ENCODE results near the gene TMCO4.
"Not testable (repeated sequence)": the region's sequence is repeated elsewhere in the genome, so short reads cannot be mapped to it uniquely, and the experiment has no call there.

- not testable (repeated sequence) for TF ChIP-seq CTCF (conservative IDR thresholded peaks at IDR 0.05; ENCODE audit: low read length); EZH2phosphoT487 (IDR thresholded peaks at IDR 0.05; ENCODE audit: borderline replicate concordance, low read depth, low read length)
These were observed 163.0 kb downstream of the TMCO4 start for GRCh38 chr1:19636749-19637148.
